ENCODE measurements around the gene RAB37.
A peak's percentile ranks its signal among the peaks of the same experiment; 100 is the strongest.

RAB37 gene

DNA sequence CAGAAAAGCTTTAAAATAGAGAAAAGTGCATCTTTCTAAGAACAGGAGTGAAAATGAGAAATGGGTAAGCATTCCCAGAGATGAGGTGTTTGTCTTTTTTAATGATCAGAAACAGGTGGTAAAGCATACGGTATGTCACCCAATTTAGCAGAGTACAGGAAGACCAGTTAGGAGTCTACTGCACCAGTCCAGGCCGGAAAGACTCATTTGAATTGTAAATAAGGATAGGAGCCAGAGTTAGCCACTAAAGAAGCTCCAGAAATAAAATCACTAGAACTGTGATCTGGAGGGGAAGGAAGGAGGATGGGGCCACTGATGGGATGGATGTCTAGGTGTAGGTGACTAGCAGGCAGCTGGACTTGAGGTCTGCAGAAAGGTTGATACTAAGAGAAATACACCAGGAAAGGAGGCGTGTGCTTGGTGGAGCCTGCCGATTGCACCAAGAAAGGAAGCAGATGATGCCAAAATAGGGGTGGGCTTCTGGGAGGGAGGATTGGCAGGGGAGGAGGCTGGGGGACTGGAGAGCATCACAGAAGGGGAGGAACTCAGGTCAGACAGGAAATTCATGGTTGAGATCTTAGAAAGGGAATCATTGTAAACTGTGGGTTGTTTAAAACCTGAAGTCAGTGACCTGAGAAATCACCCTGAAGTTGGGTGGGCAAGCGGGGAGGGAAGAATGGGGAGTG, 47.2 kb downstream of the RAB37 start:
- no peak for DNase-seq

- DNase-seq = peak; percentile 19
Observed at GRCh38 chr17:74785096-74785980, 48.3 kb downstream of the RAB37 start.

DNA sequence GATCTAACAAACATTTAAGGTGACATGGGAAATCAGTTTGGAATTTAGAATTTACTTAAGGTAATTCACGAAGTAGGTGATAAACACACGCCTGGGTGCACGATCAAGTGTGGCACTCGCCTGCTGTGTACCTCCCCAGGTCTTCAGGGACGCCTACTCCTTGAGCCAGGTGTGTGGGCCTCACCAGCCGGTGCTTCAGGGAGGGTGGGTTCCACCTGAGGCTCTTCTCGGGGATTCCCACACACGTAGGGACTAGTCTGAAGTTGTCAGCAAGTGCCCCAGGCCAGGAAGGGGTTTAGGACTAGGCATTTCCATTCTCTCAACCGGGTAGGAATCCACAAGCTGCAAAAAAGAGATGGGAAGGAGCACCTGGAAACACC, 48.9 kb downstream of the RAB37 start:
- no peak for DNase-seq

- peak; percentile 85 for DNase-seq
Observed at GRCh38 chr17:74786431-74787055, 49.5 kb downstream of the RAB37 start.

DNA sequence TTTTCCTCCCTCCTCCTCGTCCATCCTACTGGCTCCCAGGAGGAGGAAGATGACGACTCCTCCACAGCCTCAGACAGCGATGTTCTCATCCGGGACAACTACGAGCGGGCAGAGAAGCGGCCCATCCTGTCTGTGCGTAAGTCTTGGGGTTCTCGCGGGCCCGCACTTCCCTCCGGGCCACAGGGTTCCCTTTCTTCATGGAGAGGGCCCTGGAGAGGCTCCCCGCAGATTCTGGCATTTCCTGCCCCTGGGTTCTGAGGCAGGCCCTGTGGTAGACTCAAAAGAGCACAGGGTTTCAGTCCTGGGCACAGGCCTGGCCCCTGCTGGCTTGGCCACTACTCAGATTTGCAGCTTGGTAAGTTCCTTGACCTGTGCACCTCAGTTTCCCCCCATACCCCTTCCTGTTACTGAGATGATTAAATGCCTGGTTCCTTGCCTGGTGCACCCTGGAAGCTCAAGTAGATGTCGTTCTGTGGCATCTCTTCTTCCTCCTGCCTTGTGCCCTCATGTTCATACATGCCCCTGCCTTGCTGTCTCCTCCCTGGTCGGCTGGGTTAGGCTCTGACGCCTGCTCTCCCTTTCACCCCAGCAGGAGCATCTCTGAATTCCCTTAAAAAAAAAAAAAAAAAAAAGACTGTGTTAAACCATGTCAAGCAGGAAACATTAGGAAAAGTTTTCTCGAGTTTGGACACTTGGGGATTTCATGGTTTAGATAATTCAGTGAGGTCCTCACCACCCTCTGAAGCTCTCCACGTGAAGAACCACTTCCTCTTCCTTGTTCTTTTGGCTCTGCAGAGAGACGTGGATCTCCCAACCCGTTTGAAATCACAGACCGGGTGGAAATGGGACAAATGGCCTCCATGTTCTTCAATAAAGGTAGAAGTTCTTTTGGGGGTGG, 53.4 kb downstream of the RAB37 start:
- peak; percentile 86 for DNase-seq

DNA sequence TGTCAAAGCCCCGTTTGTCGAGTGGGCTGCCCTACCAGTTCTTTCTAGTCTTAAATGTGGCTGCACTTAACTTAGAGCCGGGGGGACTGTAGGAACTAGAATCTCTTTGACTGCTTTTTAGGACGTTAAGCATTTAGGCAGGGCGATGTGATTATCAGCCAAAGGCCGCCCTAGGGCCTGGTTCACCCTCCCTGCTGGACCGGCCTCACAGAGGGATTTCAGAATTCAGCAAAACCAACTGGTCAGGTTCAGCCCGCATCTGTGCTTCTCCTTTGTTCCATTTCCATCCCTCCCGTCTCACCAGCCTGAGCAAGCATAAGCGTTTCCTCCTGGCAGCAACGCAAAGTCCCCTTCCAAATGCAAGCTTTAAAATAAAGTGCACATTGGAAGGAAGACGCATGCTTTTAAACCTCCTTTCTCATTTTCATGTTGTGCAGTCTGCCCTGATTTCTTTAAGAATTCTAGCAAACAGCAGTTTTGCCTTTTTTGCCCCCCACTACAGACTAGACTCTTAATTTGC, 55.6 kb downstream of the RAB37 start:
- DNase-seq = no peak

- DNase-seq = no peak
Observed at GRCh38 chr17:74795327-74796020, 58.4 kb downstream of the RAB37 start.

DNA sequence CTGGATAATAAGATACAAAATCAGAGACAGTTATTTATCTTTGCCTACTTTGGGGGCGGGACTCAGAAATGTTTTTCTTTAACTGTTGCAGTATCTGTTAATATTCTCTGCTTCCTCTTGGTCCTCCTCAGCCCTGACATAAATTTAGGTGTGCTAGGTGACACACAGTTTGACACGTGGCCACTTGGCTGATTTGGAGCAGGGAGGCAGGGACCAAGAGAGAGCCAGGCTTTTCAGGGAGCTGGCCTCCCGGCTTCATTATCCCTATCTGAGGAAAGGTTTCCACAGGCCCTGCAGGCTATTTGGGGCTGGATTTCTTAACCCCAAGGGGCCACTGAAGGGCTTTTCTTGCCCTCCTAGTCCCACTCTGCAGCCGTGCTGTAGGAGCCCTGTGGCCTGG, 59.2 kb downstream of the RAB37 start:
- DNase-seq = no peak

GRCh38 chr17:74796866-74797265, 59.8 kb downstream of the RAB37 start:
- DNase-seq = no peak
